Measurements from ENCODE around the gene USH2A. TPM values are rescaled to one million over a fixed set of nuclear protein-coding genes. Genes with fewer than 3 reads are reported as not detected.

Gene USH2A
- total RNA-seq, 4 donors from 2014 or later: not detected

- TF ChIP-seq, protein P1, sequence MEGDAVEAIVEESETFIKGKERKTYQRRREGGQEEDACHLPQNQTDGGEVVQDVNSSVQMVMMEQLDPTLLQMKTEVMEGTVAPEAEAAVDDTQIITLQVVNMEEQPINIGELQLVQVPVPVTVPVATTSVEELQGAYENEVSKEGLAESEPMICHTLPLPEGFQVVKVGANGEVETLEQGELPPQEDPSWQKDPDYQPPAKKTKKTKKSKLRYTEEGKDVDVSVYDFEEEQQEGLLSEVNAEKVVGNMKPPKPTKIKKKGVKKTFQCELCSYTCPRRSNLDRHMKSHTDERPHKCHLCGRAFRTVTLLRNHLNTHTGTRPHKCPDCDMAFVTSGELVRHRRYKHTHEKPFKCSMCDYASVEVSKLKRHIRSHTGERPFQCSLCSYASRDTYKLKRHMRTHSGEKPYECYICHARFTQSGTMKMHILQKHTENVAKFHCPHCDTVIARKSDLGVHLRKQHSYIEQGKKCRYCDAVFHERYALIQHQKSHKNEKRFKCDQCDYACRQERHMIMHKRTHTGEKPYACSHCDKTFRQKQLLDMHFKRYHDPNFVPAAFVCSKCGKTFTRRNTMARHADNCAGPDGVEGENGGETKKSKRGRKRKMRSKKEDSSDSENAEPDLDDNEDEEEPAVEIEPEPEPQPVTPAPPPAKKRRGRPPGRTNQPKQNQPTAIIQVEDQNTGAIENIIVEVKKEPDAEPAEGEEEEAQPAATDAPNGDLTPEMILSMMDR (IDR thresholded peaks at IDR 0.05): no peak
- no peak for ATAC-seq (ENCODE audit: low FRiP score)
Observed at GRCh38 chr1:215748431-215748830, 674.8 kb downstream of the USH2A start.

GRCh38 chr1:215744419-215744818, 678.8 kb downstream of the USH2A start:
- TF ChIP-seq, protein P1 (IDR thresholded peaks at IDR 0.05): no peak
- DNase-seq (ENCODE audit: low spot score) (no peak), ATAC-seq (ENCODE audit: low FRiP score) (no peak)

More at GRCh38 chr1:215748431-215748830, 674.8 kb downstream of the USH2A start:
- DNase-seq (ENCODE audit: low spot score): no peak

GRCh38 chr1:215739025-215739424, 684.2 kb downstream of the USH2A start:
- TF ChIP-seq, protein P1 (IDR thresholded peaks at IDR 0.05): no peak
- no peak for ATAC-seq (ENCODE audit: low FRiP score)
- no peak for DNase-seq (ENCODE audit: low spot score)

- no peak for DNase-seq (ENCODE audit: low spot score)
- TF ChIP-seq, protein P1 (IDR thresholded peaks at IDR 0.05): no peak
- no peak for ATAC-seq (ENCODE audit: low FRiP score)
Observed at GRCh38 chr1:215731699-215732098, 691.5 kb downstream of the USH2A start.

- TF ChIP-seq, protein P1 (IDR thresholded peaks at IDR 0.05): no peak
- DNase-seq (ENCODE audit: low spot score): no peak
- ATAC-seq (ENCODE audit: low FRiP score): no peak
Observed at GRCh38 chr1:215730600-215730999, 692.6 kb downstream of the USH2A start.

- no peak for ATAC-seq (ENCODE audit: low FRiP score)
- TF ChIP-seq, protein P1 (IDR thresholded peaks at IDR 0.05): no peak
Observed at GRCh38 chr1:215728169-215728568, 695.1 kb downstream of the USH2A start.

DNA sequence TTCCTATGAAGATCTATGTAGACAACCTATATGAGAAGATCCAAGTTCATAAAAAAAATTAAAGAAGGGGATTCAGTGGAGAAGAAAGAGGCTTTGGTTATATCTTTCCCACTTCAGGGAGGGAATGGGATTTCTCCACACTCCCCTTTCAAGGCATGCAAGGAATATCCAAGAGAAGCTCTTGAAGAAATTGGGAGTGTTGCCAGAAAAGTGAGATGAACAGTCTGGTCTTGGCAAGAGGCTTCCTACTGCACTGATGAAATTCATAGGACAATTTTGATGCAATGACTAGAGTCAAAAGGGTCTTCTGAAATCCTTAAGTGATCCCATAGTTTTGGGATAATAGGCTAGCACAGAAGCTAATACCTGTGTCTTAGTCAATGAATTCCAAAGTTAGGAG, 703.1 kb downstream of the USH2A start:
- ATAC-seq (ENCODE audit: low FRiP score) (no peak), DNase-seq (ENCODE audit: low spot score) (no peak)
- TF ChIP-seq, protein P1 (IDR thresholded peaks at IDR 0.05): no peak

More at GRCh38 chr1:215728169-215728568, 695.1 kb downstream of the USH2A start:
- DNase-seq (ENCODE audit: low spot score): no peak
